K562 (cell line): ENCODE results near the gene TPI1. TPM values are rescaled to one million over a fixed set of nuclear protein-coding genes. Genes with fewer than 3 reads are reported as not detected.

ENCODE experiments used
- ATF1 ChIP-seq, 2 experiments: fragments of 450-650 bp in 1 of 2; IDR thresholded peaks; 2 replicates each; pipeline ENCODE4 v1.6.1; 2016; ENCODE audit warnings: missing compliant biosample characterization in 1 of 2, missing genetic modification characterization in 1 of 2
- CHAMP1 ChIP-seq: fragments of 450-650 bp; IDR thresholded peaks from 2 replicates; pipeline ENCODE4 v1.6.1; 2016; ENCODE audit warnings: mild to moderate bottlenecking
- CHD4 ChIP-seq: fragments of 200-600 bp; sonication (generic); IDR thresholded peaks from 3 replicates; pipeline ENCODE4 v1.6.1; 2012; ENCODE audit warnings: low read depth, mild to moderate bottlenecking, mixed read lengths, low read length, inconsistent platforms; ENCODE audit not compliant: insufficient read depth, insufficient replicate concordance, poor library complexity, severe bottlenecking
- HDAC1 ChIP-seq, 2 experiments: fragments of 450-650 bp; IDR thresholded peaks; 2 replicates each; pipeline ENCODE4 v1.6.1; 2016 to 2017; ENCODE audit warnings: inconsistent platforms in 1 of 2, mild to moderate bottlenecking in 1 of 2, moderate library complexity in 1 of 2
- NCOA4 ChIP-seq: fragments of 450-650 bp; IDR thresholded peaks from 2 replicates; pipeline ENCODE4 v1.6.1; 2018; ENCODE audit warnings: mild to moderate bottlenecking; ENCODE audit not compliant: partially characterized antibody
- RHOXF2B ChIP-seq: fragments of 250-450 bp; sonication (Bioruptor Pico); conservative IDR thresholded peaks from 2 replicates; pipeline ENCODE4 v1.5.1; 2021
- YY1 ChIP-seq, 3 experiments: IDR thresholded peaks; 2 replicates each; pipeline ENCODE4 v1.6.1; 2011; ENCODE audit warnings: low read length in 2 of 3, mild to moderate bottlenecking in 2 of 3, moderate library complexity in 2 of 3, borderline replicate concordance in 1 of 3, control low read depth in 1 of 3, low read depth in 1 of 3; ENCODE audit not compliant: insufficient read depth in 3 of 3, insufficient replicate concordance in 2 of 3, control insufficient read depth in 1 of 3, insufficient read length in 1 of 3; ENCODE audit errors: extremely low read depth in 1 of 3
- ZBTB11 ChIP-seq, 3 experiments: fragments of 200-800 bp in 1 of 3; fragments of 250-450 bp in 1 of 3; fragments of 450-650 bp in 1 of 3; sonication (Bioruptor Pico) in 1 of 3; sonication (Bioruptor generic) in 1 of 3; formaldehyde crosslinking in 1 of 3; IDR thresholded peaks; 2 replicates each; pipeline versions ENCODE4 v1.6.1 to v1.8.0; 2016 to 2022; ENCODE audit warnings: mild to moderate bottlenecking in 2 of 3, missing genetic modification characterization in 2 of 3, missing compliant biosample characterization in 1 of 3, moderate library complexity in 1 of 3
- ZBTB33 ChIP-seq: sonication (generic); formaldehyde crosslinking; IDR thresholded peaks from 2 replicates; pipeline ENCODE4 v1.8.1; 2023; ENCODE audit warnings: mild to moderate bottlenecking, missing genetic modification reagents
- ZNF143 ChIP-seq: sonication (generic); formaldehyde crosslinking; IDR thresholded peaks from 2 replicates; pipeline ENCODE4 v1.9.0; 2022; ENCODE audit warnings: mild to moderate bottlenecking, missing genetic modification reagents
- polyA plus RNA-seq, 8 experiments: library from polyadenylated mRNA; depleted of rRNA in 4 of 8; stranded (reverse) in 5 of 8; unstranded in 3 of 8; fragments of >200 nt; fragmentation: Nextera tagmentation in 2 of 8; fragmentation: Illumina TruSeq in 1 of 8; extraction: Ambion mirVana in 2 of 8; extraction: Trizol in 1 of 8; gene quantifications; 2 replicates each; pipeline versions ENCODE4 v1.2.1 to v1.2.3, GENCODE V29; 2011 to 2014; ENCODE audit warnings: inconsistent platforms in 1 of 8, missing spikeins in 1 of 8
- total RNA-seq, 7 experiments: library from RNA; depleted of rRNA in 6 of 7; stranded (reverse); fragments of >200 nt in 6 of 7; fragmentation: Illumina TruSeq in 2 of 7; extraction: Trizol in 2 of 7; gene quantifications; 2 replicates each; pipeline versions ENCODE4 v1.2.1 to v1.2.3, GENCODE V29; 2011 to 2021; ENCODE audit warnings: low replicate concordance in 1 of 7

The TPI1 gene
- total and polyA plus RNA-seq, 9 of the 15 experiments (the other 6 are each of a cell fraction or from before 2014, with no cell fraction given): 662 to 4,971 (median 892) TPM

- peak; percentile 76 to 95 (median 77); a peak in 5 of 6 replicates for TF ChIP-seq ZBTB11 (CRISPR knock-in tag; IDR thresholded peaks at IDR 0.05)
- no peak for TF ChIP-seq CHD4
- no peak for TF ChIP-seq ZNF143 (CRISPR knock-in tag)
- TF ChIP-seq RHOXF2B (CRISPR knock-in tag): no peak
- TF ChIP-seq ATF1 (CRISPR knock-in tag; IDR thresholded peaks at IDR 0.05): no peak
- TF ChIP-seq ATF1 (tag; IDR thresholded peaks at IDR 0.05): 0 out of 2 replicates have a peak, but pooled peaks have one; percentile 22
- TF ChIP-seq CHAMP1: no peak
- peak in 2 of 3 experiments; percentile 33 to 41 for TF ChIP-seq YY1 (IDR thresholded peaks at IDR 0.05; ENCODE audit: borderline replicate concordance in 1 of 3, control insufficient read depth in 1 of 3, extremely low read depth in 1 of 3, insufficient read depth in 3 of 3, insufficient read length in 1 of 3, insufficient replicate concordance in 2 of 3, low read depth in 1 of 3, low read length in 2 of 3)
- TF ChIP-seq NCOA4: no peak
- TF ChIP-seq ZBTB33: no peak
- peak in 1 of 2 experiments; percentile 6; a peak in 1 of 4 replicates for TF ChIP-seq HDAC1 (IDR thresholded peaks at IDR 0.05)
These were observed 6.0 kb downstream of the TPI1 start, which contains the start of gene SPSB2 (continued) for GRCh38 chr12:6873094-6874014.
